ENCODE data around the gene MSI2.
A peak's percentile ranks its signal among the peaks of the same experiment; 100 is the strongest.

Gene MSI2

GRCh38 chr17:57461082-57461481 lies 204.8 kb downstream of the MSI2 start:
- no peak for DNase-seq (ENCODE audit: low read depth in 2 of 2)

DNA sequence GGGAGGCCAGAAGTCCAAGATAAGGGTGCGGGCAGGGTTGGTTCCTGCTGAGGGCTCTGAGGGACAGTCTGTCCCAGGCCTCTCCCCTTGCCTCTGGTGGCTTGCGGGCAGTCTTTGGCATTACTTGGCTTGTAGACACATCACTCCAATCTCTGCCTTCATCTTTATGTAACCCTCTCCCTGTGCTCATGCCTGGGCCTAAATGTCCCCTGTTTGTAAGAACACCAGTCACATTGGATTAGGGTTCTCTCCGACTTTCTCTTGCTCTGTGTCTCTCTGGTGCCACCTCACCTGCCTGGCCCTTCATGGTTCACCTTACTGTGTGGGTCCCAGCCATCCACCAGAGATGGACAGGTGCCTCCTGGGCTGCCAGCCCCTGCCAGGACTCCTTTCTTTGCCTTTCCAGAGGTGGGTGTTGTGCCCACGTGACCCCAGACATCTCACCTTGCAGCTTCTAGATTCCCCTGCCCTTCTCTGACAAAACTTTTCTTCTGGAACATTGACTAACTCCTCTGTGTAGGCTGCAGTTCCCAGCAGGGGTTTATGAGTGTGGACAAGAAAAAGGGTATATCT lies 205.8 kb downstream of the MSI2 start:
- DNase-seq (ENCODE audit: low read depth in 2 of 2) = no peak

- DNase-seq (ENCODE audit: low read depth in 2 of 2) = peak in 1 of 2 donors; percentile 24
Observed at GRCh38 chr17:57463103-57463885, 207.0 kb downstream of the MSI2 start.

- no peak for DNase-seq (ENCODE audit: low read depth in 2 of 2)
Observed at GRCh38 chr17:57464191-57464864, 208.0 kb downstream of the MSI2 start.

DNA sequence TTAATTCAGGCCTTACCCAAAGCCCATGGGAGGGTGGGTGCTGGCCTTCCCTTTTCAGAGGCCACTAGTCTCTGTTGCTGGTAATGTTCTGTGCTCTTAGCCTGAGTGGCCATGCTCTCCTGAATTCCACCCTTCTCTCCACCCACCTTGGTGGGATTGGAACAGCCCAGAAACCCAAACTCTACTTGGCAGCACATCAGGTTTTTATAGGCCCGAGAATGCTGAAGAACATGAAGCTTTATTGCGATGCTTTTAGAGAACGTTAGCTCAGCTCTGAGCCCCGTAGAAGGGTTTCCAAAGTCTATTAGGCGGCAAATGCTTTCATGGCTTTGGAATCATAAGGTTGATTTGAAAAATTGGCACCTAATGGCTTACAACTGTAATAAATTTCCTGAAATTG lies 209.3 kb downstream of the MSI2 start:
- no peak for DNase-seq (ENCODE audit: low read depth in 2 of 2)

GRCh38 chr17:57466017-57466471 lies 209.7 kb downstream of the MSI2 start:
- no peak for DNase-seq (ENCODE audit: low read depth in 2 of 2)

- DNase-seq (ENCODE audit: low read depth in 2 of 2) = no peak
Observed at GRCh38 chr17:57466521-57466920, 210.2 kb downstream of the MSI2 start.

- DNase-seq (ENCODE audit: low read depth in 2 of 2) = no peak
Observed at GRCh38 chr17:57467226-57467625, 210.9 kb downstream of the MSI2 start.

DNA sequence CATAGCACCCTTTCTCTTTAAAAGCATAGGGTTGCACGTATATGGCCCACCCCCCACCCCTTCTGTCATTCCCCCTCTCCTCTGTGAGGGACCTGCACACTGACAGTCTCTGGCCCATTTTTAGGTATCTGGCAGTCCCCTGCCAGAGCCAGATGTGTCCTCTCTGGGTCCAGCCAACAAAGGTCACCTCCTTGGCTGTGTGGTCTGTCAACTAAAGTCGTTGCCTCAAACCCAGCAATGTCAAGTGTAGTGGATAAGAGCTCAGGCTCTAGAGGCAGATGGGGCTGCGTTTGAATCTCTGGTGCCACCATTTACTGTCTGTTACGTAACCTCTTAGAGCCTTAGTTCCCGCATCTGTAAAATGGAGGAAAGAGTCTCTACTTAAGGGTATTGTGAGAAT lies 211.5 kb downstream of the MSI2 start:
- no peak for DNase-seq (ENCODE audit: low read depth in 2 of 2)

- DNase-seq (ENCODE audit: low read depth in 2 of 2) = no peak
Observed at GRCh38 chr17:57468932-57469775, 212.8 kb downstream of the MSI2 start.

- DNase-seq (ENCODE audit: low read depth in 2 of 2) = no peak
Observed at GRCh38 chr17:57470906-57471305, 214.6 kb downstream of the MSI2 start.

DNA sequence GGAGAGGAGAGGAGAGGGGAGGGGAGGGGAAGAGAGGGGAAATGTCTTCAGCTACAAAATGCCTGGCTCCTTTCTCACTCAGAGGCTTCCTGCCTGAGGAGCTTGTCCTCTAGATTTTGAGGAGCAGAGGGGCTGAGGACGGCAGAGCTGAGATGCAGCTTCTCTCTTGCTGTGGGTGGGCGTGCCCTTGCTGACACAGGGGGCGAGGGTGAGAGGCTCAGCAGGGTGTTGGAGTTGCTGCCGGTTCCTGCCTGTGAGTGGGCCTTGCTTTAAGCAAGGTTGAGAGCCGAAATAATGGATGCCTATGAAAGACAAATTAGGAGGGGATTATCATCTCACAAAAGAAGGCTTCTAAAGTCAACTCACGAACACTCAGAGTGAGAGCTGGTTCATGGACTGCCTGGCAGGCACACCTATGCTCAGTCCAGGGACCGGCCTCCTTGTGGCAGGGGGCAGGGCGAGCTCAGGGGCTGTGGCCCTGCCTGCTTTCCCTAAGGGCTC lies 215.6 kb downstream of the MSI2 start:
- DNase-seq (ENCODE audit: low read depth in 2 of 2) = no peak

- DNase-seq (ENCODE audit: low read depth in 2 of 2) = no peak
Observed at GRCh38 chr17:57475796-57476195, 219.5 kb downstream of the MSI2 start.

GRCh38 chr17:57477522-57478362 lies 221.4 kb downstream of the MSI2 start:
- DNase-seq (ENCODE audit: low read depth in 2 of 2) = no peak

DNA sequence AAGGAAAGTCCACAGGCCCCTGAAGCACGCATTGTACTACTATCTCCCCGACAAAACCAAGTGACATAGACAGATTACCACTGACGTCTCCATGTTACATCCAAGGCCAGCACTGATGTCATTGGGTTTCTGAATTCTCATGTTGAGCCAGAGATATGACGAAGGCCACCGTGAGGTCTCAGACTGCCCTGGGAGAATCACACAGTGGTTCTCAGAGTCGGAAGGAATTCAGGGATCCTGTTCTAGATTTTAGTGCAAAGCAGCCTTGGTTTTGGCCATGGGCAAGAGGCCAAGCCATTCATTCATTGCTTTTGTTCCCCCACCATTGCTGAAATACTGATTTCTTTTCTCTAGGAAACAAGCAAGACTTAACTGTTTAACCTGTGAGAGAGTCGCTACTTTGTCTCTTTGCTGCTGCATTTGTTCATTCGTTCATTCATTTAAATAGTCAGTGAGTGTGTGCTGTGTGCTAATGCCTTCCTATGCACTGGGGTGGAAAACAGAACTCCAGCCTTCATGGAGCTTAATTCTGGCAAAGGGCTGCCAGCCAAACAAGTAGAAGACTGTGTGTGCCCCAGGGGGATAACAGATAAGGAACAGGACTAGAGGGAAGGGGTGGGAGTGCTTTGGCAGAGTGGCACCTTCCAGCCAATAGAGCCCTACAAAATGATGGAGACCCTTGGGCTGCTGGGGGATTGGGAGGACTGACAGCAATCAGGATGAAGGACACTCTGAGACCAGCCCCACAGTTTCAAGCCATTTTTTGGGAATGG lies 222.3 kb downstream of the MSI2 start:
- no peak for DNase-seq (ENCODE audit: low read depth in 2 of 2)

- no peak for DNase-seq (ENCODE audit: low read depth in 2 of 2)
Observed at GRCh38 chr17:57480438-57481196, 224.3 kb downstream of the MSI2 start.

DNA sequence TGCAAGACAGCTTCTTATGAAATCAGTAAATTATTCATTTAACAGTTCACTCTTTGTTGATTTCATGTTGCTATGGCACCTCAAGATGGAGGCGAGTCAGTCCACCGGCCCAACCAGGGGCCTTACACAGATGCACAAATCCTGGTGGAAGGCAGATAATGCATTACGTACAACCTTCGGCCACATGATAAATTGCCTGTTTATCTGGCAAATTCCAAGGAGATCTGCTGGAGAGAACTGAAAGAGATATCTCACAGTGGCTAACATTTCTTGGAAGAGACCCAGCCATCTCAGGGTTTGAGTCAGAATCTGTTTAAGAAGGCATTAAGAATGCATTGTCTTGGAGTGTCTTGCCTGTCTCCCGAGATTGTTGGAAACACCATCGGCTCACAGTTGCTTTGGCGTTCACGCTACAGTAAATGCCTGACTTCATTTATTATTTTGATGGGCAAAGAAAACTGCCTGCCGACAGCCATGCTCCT lies 225.6 kb downstream of the MSI2 start:
- DNase-seq (ENCODE audit: low read depth in 2 of 2) = no peak

- DNase-seq (ENCODE audit: low read depth in 2 of 2) = no peak
Observed at GRCh38 chr17:57482657-57483056, 226.3 kb downstream of the MSI2 start.

DNA sequence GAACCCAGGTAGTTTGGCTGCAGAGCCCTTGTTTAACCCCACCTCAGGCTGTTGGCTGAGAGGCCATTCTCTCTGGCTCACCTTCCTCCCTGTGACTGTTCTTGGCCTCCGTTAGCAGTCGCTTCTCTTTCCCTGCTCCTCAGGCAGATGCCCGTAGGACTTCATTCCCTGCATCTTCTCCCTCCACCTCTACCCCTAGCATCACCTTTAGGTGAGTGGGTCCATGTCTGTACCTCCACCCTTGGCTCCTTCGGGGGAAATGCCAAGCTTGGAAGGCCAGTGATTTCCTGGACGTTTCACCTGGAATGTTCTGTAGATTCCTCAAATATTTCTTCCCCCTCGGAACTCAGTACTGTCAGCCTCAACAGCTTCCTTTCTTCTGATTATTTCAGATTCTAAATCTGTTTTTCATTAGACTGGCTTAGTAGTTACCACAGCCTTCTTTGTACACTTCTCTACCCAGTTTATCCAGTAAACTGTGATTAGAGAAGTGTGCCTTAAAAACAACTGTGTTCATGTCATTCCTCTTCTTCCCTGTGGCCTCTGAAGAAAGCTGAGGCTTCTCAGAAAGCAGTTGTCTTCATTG lies 227.9 kb downstream of the MSI2 start:
- no peak for DNase-seq (ENCODE audit: low read depth in 2 of 2)

All from stimulated activated CD8-positive, alpha-beta memory T cell treated with anti-CD3 and anti-CD28 coated beads, Interleukin-15, amount 100 ng/mL, for 4 hours (primary cell).